CD4-positive, alpha-beta T cell treated with Interleukin-1 beta for 1 hour (primary cell): ENCODE results near the gene ARHGAP29.
"Not testable (repeated sequence)": the region's sequence is repeated elsewhere in the genome, so short reads cannot be mapped to it uniquely, and the experiment has no call there.

Experiments
- DNase-seq, 2 donors: peaks; one replicate each; pipeline ENCODE4 v3.0.0-alpha.2; 2020 to 2022

Gene ARHGAP29

DNA sequence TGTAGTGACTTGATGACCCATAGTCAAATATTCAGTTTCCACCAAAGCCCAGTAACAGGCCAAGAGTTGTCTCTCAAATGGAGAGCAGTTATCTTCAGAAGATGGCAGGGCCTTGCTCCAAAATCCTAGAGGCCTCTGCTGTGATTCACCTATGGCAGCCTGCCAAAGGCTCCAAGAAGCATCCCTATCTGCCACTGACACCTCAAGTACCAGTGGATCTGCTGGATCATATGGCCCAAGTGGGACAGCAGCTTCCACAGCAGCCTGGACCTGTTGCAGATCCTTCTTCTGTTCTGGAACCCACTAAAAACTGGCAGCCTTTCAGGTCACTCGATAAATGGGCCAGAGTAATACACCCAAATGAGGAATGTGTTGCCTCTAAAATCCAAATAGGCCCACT, 73.3 kb downstream of the ARHGAP29 start:
- DNase-seq: not testable (repeated sequence)

DNA sequence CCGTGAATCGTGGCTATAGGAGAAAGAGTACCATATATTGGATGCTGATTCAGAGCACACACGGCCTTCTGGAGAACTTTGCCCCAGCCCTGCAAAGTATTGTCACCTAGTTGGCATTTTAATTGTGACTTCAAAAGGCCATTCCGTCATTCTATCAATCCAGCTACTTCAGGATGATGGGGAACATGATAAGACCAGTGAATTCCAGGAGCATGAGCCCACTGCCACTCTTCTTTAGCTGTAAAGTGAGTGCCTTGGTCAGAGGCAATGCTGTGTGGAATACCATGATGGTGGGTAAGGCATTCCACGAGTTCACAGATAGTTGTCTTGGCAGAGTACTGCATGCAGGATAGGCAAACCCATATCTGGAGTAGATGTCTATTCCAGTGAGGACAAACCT, 74.1 kb downstream of the ARHGAP29 start:
- not testable (repeated sequence) for DNase-seq

DNA sequence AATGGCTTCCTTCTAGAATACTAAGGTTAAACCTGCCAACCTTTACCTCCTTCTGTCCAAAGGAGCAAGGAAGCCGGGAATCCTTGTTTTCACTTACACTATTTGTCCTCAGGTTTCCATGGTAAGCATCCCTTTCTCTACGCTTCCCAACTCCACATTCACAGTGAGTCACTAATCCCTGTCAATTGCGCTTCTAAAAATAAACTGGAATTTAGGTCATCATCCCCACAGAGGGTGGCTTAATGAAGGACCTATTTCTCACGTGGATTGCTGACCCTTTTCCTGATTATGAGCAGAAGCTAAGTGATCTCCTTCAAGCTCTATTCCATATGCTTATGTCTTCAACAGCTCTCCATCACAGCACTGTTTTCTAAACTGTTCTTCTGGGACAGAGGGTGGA, 76.6 kb downstream of the ARHGAP29 start:
- no peak for DNase-seq

DNA sequence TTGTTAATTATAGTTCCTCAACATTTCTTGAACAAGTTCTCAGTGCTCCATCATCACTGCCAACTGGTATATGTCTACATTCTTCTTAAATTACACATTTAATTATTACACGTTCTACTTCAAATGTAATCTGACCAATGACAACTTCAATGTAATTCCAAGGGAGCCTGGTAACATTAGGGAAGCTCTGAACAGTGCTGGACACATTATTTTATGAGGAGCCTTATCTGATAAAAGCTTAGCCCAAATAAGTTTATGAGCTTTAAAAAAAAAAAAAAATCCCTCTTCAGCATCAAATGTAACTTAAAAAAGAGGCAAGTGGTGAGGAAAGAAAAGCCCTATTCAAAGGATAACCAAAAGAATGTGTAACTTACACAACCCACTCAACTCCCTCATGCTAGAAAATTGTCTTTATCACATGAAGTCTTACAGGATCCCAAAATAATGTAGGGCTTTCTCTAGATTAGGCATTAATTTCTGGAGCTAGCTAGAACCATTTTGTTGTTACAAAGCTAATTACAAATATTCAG, 81.2 kb downstream of the ARHGAP29 start:
- DNase-seq: no peak

DNA sequence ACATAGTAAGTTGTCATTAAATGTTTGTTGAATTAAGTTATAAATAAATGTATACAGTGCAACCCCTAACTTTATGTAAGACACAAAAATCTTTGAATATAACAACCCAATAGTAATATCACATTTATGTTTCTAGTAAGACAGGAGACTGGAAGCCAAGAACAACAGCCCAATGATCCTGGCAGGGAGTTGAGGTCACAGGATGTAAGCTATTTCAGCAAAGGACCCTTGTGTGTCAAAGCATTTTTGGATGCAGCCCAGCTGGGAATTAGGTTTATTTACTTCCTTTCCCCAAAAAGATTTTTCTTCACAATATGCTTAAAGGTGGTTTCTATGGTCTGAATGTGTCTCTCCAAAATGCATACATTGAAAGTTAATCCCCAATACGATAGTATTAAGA, 82.4 kb downstream of the ARHGAP29 start:
- DNase-seq: no peak

DNA sequence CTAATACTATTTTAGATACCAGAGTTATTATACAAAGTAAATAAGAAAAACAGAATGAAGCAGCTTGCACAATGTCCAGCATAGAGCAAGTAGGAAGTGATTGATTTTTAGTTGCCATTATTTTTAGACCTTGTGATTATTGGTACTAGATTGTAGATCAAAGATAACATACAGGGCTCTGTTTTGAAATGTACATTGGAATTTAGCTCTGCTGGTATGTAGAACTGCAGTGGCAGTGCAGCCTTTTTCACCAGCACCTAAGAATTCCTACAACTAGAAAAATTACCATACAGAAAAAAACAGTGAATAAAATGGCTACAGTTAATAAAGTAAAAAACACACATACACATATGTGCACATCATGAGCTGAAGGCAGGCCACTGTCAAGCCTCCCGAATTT, 84.3 kb downstream of the ARHGAP29 start:
- DNase-seq: no peak

DNA sequence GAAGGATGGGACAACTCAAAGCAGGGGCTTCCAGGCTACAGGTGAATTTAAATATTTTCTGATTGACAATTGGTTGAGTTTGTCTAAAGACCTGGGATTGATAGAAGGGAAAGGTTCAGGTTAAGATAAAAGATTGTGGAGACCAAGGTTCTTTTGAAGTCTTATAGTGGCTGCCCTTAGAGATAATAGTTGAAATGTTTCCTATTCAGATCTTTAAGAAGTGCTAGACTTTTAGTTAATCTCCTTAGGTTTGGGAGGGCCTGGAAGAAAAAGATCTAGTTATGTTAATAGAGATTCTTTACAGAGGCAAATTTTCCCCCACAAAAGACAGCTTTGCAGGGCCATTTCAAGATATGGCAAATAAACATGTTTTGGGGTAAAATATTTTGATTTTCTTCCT, 88.2 kb downstream of the ARHGAP29 start:
- DNase-seq: not testable (repeated sequence)

DNA sequence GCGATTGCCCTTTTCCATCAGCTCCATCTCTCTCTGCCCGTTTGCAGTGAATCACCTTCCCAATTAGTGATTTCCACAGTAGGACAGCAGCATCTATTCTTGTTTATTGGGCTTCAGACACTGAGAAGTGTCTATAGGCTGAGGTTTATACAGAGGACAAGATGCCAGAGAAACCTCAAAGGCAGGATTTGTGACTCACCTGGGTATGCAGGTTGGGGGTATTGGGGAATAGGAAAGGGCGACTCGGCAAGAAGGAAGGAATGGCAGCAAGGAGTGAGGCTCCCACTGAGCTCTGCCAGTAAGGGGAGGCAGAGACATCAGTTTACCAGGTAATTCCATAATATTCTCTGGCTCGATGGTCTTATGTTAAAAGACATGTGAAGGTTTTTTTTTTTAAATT, 91.1 kb downstream of the ARHGAP29 start:
- no peak for DNase-seq

DNA sequence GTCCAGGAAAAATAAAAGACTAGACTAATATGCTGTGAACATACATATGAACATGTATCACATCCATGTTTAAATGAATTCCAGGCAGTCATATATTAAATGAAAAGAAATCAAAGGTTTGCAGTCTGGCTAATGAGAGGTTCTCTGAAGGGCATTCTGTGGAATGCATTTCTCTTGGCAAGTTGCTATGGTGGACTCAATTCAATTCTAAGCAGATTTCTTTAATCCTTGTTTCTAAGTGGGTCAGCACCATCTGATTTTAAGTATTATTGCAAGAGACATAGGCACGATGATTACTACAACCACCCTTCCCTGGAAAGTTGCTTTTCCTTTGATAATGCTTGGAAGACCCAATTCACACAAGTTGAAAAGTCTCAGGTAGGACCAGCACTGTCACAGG, 92.5 kb downstream of the ARHGAP29 start:
- DNase-seq: no peak

DNA sequence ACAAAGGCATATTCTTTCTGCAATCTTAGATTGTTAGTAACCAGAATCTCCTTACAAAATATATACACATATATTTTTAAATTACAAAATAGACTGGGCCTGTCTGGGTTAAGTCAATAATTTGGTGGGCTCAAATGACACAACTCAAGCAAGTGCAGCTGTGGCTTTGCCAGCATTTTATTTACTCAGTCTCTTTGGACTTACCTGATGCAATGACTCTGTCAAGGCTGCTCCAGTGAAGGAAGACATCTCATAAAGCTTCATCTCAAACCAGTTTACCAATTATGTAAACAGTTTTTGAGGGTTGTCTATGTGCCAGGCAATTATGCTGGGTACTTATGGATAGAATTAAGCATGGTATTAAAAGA, 93.6 kb downstream of the ARHGAP29 start:
- no peak for DNase-seq

DNA sequence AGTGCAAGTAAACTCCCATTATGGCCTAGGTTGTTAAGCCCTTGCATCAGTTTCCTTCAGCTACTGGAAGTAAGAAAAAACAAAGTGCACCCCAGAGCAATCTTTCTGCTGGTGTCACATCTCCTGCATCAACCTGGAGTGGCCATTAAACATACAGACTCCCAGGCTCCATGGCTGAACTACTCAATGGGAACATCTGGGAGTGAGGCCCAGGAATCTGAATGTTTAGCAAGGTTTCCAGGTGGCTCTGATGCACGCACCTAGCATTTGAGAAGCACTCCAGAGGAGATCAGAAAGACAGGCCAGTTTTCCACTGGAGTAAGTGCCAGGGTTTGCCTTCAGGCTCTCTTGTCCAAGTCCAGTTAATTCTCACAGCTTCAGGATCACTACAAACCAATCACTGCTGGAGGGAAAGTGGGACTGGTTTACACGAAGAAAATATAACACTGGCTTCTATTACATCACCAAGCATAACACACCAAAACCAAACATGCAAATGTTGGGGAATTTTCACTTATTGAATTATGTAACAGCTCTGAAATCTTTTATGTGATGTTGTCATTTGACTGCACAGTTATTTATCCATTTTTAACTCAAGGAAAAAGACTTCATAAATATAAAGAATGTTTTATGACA, 94.1 kb downstream of the ARHGAP29 start:
- no peak for DNase-seq

DNA sequence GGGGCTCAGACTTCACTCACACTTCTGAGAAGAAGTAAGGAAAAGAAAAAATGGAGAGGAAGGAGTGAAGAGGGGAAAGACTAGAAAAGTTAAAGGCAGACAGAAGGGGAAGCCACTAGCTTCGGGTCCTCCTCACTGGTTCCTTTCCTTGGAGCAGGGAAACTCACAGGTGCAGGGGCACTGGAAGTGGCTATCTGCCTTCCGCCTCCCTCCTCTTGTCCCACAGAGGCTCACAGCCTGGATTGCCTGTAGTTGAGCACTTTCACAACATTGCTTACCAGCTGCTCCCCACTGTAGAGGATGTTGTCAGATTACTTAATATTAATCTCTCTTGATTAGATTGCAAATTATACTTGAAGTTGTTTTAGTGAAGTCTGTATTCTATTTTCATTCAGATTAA, 94.8 kb downstream of the ARHGAP29 start:
- DNase-seq: no peak

DNA sequence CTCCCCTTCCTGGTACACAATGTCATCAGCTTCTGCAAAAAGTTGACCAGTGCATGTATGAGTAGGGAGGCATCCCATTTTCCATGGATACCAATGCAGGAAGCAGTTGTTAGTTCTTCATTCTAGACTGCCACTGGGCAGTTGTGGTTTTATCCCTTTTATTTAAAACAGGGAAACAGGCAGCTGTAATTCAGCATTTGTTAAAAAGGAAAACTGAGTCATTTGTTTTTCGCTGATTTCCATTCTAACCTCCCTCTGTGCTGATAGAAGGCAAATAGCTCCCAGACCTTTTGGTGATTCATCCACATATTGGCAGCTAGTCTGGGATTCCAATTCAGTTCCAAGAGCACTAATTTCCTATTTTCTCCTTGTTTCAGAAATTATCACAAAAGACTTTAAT, 95.4 kb downstream of the ARHGAP29 start:
- DNase-seq: no peak

DNA sequence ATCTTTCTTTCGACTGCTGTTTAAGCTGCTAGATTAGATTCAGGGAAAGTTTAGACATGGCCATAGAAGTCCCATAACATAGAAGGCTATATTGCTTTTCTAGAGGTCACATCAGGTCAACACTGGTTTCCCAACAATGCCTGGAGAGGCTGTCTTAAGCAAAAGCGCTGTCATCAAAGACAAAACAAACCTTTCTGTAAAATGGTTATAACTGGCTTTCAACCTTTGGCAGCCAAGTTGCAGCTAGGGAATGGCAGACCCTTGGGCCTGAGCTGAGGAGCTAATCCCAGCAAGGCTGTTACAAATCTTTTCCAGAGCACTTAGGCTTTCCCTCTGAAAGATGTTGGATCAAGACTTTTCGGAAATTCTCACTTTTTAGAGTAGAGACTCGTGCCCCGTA, 105.3 kb downstream of the ARHGAP29 start:
- DNase-seq: no peak

DNA sequence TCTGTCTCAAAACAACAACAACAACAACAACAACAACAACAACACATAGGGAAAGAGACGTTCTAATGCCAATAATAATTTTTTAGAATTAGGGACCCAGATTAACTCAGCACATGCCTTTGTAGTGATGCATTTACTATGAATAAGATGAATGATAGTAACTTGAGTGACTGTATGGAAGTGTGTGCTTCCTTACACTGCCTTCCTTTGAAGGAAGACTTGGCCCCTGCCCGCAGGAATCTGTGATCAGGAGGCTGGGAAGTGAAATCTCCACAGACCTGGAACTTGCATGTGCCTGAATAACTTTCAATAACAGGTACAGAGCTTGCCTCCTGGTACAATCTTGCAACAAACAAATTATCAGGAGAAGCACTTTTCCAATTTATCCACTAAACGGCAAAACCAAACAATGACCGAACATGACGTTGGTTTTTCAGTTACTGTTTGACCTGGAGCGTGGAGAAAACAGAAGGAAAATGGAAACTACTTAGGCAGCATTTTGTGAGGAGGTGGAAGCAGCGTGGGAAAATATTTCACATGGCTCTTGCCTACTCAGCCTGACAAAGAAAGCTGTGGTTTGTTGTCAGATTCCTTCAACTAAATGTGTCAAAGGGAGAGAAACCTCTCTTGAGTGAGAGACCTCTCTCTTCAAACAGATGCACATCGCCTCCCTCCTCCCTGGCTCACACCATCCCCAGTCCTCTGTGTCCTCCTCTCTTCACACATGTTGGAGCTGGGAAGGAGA, 106.4 kb downstream of the ARHGAP29 start:
- no peak for DNase-seq

DNA sequence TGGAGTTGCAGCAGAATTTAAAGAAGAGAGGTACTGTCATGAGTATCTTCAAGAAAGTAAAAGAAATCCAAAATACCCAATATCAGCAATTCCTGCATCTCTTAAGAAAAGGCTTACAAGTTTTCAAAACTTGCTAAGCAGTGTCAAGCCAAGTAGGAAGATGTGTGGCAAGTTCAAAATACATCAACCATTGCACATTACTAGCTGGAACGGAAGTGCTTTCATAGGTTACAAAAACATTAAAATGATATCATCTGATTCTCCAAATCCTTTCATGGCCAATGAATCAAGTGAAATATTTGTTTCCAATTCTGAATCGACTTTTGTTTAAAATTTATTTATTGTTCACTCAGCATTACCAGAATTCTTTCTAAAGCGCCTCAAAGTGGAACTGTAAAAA, 110.7 kb downstream of the ARHGAP29 start:
- DNase-seq: no peak

DNA sequence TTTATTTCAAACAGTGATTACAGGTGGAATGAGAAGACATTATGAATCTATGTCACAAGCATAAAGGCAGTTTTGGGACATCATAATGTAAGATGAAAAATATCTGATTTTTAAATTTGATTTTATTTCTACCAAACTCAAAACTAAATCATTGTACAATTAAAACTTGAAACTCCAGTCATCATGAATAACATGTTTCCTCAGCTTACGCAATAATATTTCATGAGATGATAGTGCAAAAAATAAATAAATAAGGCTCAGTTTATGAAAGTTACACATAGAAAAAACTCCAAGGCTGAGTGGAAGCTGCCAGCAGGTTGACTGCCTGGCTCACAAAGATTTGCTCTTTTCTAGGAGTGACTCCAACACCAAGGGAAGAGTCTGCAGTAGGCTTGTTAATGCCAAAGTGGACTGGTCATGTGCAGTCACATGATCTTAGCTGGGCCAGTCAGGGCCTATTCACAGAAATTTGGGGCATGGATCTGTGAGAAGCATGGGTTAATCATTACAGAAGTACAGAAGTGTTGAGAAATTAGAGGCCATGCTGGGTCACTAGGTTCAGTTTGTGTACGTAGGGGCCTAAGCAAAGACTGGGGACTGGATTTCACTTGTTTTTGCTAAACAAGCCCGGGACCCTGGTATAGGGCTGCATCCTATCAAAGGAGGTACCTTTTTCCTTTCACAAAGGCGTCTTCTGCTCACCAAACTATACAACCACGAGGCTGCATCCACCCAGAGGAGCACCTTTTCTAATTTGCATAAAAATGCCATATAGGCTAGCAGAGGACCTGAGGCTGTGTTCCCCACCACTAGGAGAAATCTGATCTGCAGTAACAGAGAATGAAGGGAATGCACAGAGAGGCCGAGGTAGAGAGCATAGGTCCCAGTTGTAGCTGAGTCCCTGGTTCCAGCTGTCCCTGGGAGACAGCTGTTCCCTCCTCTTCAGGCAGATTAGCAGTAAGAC, 111.6 kb downstream of the ARHGAP29 start:
- DNase-seq: no peak

DNA sequence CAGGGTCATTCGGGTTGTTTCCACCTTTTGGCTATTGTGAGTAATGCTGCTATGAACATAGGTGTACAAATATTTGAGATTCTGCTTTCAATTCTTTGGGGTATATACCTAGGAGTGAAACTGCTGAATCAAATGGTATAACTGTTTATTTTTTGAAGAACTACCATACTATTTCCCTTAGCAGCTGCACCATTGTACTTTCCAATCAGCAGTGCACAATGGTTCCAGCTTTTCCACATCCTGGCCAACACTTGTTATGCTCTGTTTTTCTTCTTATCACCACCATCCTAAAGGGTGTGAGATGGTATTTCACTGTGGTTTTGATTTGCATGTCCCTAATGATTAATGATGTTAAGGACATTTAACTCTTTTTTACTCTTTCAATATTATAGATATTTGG, 112.8 kb downstream of the ARHGAP29 start:
- DNase-seq: no peak

DNA sequence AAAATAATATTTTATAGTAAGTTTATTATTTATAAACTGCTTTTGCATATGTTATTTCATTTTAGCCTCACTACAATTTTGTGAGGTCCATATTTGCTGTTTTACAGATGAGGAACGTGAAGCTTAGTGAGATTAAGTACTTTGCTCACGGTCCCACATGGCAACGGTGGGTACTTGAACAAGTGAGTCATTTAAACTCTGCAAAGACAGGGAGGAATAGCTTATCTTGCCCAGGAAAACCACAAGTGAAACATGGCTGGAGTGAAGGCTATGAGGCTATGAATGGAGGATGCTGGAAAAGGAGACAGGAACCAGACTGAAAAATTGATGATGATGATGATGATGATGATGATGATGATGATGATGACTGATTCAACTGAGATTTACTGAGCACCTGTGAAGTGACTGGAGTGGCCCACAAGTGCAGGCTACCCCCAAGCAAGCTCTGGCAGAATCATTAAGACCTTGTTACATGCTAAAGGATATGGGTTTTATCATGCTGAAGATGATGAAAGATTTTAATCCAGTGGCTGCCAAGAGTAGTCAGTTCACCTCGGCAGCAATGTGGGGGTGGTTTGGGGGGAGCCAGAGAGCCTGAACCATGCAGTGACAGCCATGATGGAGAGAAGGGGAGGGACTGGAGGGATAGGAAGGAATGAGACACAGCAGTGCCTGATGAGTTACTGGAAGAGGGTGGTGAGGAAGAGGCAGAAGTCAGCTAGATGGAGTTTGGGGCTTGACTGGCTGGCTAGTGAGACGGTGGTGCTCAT, 115.0 kb downstream of the ARHGAP29 start:
- DNase-seq: no peak
